IMR-90 (cell line): ENCODE results near the gene PNP. TPM values are rescaled to one million over a fixed set of nuclear protein-coding genes. Genes with fewer than 3 reads are reported as not detected.

Experiments used
- ATAC-seq: fragments of 200-7000 bp; cut with Tn5 transposase; 2 replicates; pipeline ENCODE4 v1.9.1; 2020; ENCODE audit warnings: low read depth, mild to moderate bottlenecking, moderate library complexity
- BruUV-seq: library from RNA; stranded (reverse); fragments of 400-500 nt; replicated peaks from 2 replicates; lab custom pipeline; 2021; lab: Mats Ljungman, UMichigan
- CTCF ChIA-PET: fragments of 300-600 bp; formaldehyde crosslinking; extraction: SDS; loops from one replicate; lab custom pipeline; 2021; ENCODE audit warnings: antibody characterized with exemption; lab: Yijun Ruan, JAX
- POLR2A ChIA-PET: fragments of 300-600 bp; sonication (Branson Sonifier 250); formaldehyde crosslinking; loops from one replicate; lab custom pipeline; 2022; ENCODE audit warnings: antibody characterized with exemption; ENCODE audit not compliant: unreplicated experiment; lab: Charles Lee
- DNase-seq: peaks from one replicate; pipeline ENCODE4 v3.0.0; 2013
- H2AFZ ChIP-seq: replicated peaks from 2 replicates; pipeline ENCODE3; 2013; ENCODE audit warnings: low read length, mild to moderate bottlenecking; ENCODE audit not compliant: poor library complexity
- H2AK5ac ChIP-seq: 2 replicates; pipeline ENCODE4 v1.6.1; 2013; ENCODE audit warnings: low read depth, low read length, inconsistent platforms
- H2AK9ac ChIP-seq: replicated peaks from 2 replicates; pipeline ENCODE3; 2013; ENCODE audit warnings: mild to moderate bottlenecking, low read depth, low read length, moderate library complexity; ENCODE audit not compliant: poor library complexity
- H2BK120ac ChIP-seq: 2 replicates; pipeline ENCODE4 v1.6.1; 2013; ENCODE audit warnings: low read depth, low read length, inconsistent platforms
- H2BK15ac ChIP-seq: 3 replicates; pipeline ENCODE4 v1.6.1; 2013; ENCODE audit warnings: low read depth, low read length, inconsistent platforms
- H2BK20ac ChIP-seq: 2 replicates; pipeline ENCODE4 v1.6.1; 2013; ENCODE audit warnings: low read depth, mild to moderate bottlenecking, inconsistent platforms, low read length, moderate library complexity
- H2BK5ac ChIP-seq: 2 replicates; pipeline ENCODE4 v1.6.1; 2013; ENCODE audit warnings: mild to moderate bottlenecking, low read depth, low read length, inconsistent platforms; ENCODE audit not compliant: poor library complexity, severe bottlenecking
- H3K14ac ChIP-seq: replicated peaks from 2 replicates; pipeline ENCODE4 v1.6.1; 2013; ENCODE audit warnings: low read depth, low read length, inconsistent platforms
- H3K18ac ChIP-seq: 2 replicates; pipeline ENCODE4 v1.6.1; 2013; ENCODE audit warnings: low read depth, low read length, control low read depth
- H3K23ac ChIP-seq: 2 replicates; pipeline ENCODE4 v1.6.1; 2013; ENCODE audit warnings: low read depth, low read length, inconsistent platforms
- H3K27ac ChIP-seq: 2 replicates; pipeline ENCODE4 v1.5.1; 2013; ENCODE audit warnings: mild to moderate bottlenecking, control low read depth, low read length; ENCODE audit not compliant: insufficient read depth
- H3K27me3 ChIP-seq: 2 replicates; pipeline ENCODE4 v1.6.1; 2013; ENCODE audit warnings: low read length; ENCODE audit not compliant: control insufficient read depth, insufficient read depth
- H3K36me3 ChIP-seq: 2 replicates; pipeline ENCODE4 v1.6.1; 2013; ENCODE audit warnings: low read length, mixed read lengths; ENCODE audit not compliant: control insufficient read depth, insufficient read depth
- H3K4ac ChIP-seq: 2 replicates; pipeline ENCODE4 v1.6.1; 2013; ENCODE audit warnings: low read depth, low read length, inconsistent platforms
- H3K4me1 ChIP-seq: 2 replicates; pipeline ENCODE4 v1.6.1; 2013; ENCODE audit warnings: low read length, mixed read lengths; ENCODE audit not compliant: control insufficient read depth, insufficient read depth
- H3K4me2 ChIP-seq: 2 replicates; pipeline ENCODE4 v1.6.1; 2013; ENCODE audit warnings: low read depth, mild to moderate bottlenecking, control low read depth, low read length, moderate library complexity
- H3K4me3 ChIP-seq: 2 replicates; pipeline ENCODE4 v1.5.1; 2013; ENCODE audit warnings: low read depth, mild to moderate bottlenecking, control low read depth, low read length, moderate library complexity; ENCODE audit not compliant: insufficient read depth
- H3K56ac ChIP-seq: 2 replicates; pipeline ENCODE4 v1.6.1; 2013; ENCODE audit warnings: low read length, inconsistent platforms; ENCODE audit not compliant: insufficient read depth; ENCODE audit errors: extremely low read depth
- H3K79me1 ChIP-seq, 2 experiments: 2 replicates each; pipeline ENCODE4 v1.6.1; 2013; ENCODE audit warnings: low read length in 2 of 2, inconsistent platforms in 1 of 2, low read depth in 1 of 2
- H3K9ac ChIP-seq: 2 replicates; pipeline ENCODE4 v1.6.1; 2013; ENCODE audit warnings: low read depth, low read length, control low read depth
- H3K9me1 ChIP-seq: 2 replicates; pipeline ENCODE4 v1.6.1; 2013; ENCODE audit warnings: low read length, inconsistent platforms; ENCODE audit not compliant: insufficient read depth
- H3K9me3 ChIP-seq: 2 replicates; pipeline ENCODE4 v1.6.1; 2013; ENCODE audit warnings: low read length; ENCODE audit not compliant: control insufficient read depth, insufficient read depth
- H4K20me1 ChIP-seq: 2 replicates; pipeline ENCODE4 v1.6.1; 2013; ENCODE audit warnings: low read length, inconsistent platforms; ENCODE audit not compliant: insufficient read depth
- H4K5ac ChIP-seq: 2 replicates; pipeline ENCODE4 v1.6.1; 2013; ENCODE audit warnings: mild to moderate bottlenecking, low read depth, low read length, control low read depth
- H4K8ac ChIP-seq, 2 experiments: 2 replicates each; pipeline ENCODE4 v1.6.1; 2013; ENCODE audit warnings: low read depth in 2 of 2, low read length in 2 of 2, control low read depth in 1 of 2, inconsistent platforms in 1 of 2
- H4K91ac ChIP-seq: 2 replicates; pipeline ENCODE4 v1.6.1; 2013; ENCODE audit warnings: low read depth, low read length, inconsistent platforms; ENCODE audit not compliant: insufficient read depth
- BHLHE40 ChIP-seq: fragments of 150-350 bp; IDR thresholded peaks from 2 replicates; pipeline ENCODE4 v1.6.1; 2016; ENCODE audit warnings: mild to moderate bottlenecking, low read depth, low read length
- CEBPB ChIP-seq: IDR thresholded peaks from 2 replicates; pipeline ENCODE4 v1.6.1; 2012; ENCODE audit warnings: low read depth, low read length, improper control_type of control experiment
- CHD1 ChIP-seq: IDR thresholded peaks from 2 replicates; pipeline ENCODE4 v1.6.1; 2012; ENCODE audit warnings: low read depth, low read length, improper control_type of control experiment
- FOS ChIP-seq: fragments of 150-350 bp; IDR thresholded peaks from 2 replicates; pipeline ENCODE4 v1.6.1; 2016; ENCODE audit warnings: low read depth, low read length
- MAFK ChIP-seq: IDR thresholded peaks from 2 replicates; pipeline ENCODE4 v1.6.1; 2012; ENCODE audit warnings: low read depth, low read length, improper control_type of control experiment
- MAZ ChIP-seq: IDR thresholded peaks from 2 replicates; pipeline ENCODE4 v1.6.1; 2012; ENCODE audit warnings: low read depth, mild to moderate bottlenecking, low read length, improper control_type of control experiment, moderate library complexity, borderline replicate concordance
- MXI1 ChIP-seq: IDR thresholded peaks from 2 replicates; pipeline ENCODE4 v1.6.1; 2012; ENCODE audit warnings: low read depth, mild to moderate bottlenecking, low read length, moderate library complexity, borderline replicate concordance
- NFE2L2 ChIP-seq: fragments of 150-350 bp; IDR thresholded peaks from 2 replicates; pipeline ENCODE4 v1.6.1; 2016; ENCODE audit warnings: low read depth, mild to moderate bottlenecking, low read length
- POLR2A ChIP-seq: IDR thresholded peaks from 2 replicates; pipeline ENCODE4 v1.6.1; 2012; ENCODE audit warnings: mild to moderate bottlenecking, low read depth, low read length
- RAD21 ChIP-seq: IDR thresholded peaks from 2 replicates; pipeline ENCODE4 v1.6.1; 2012; ENCODE audit warnings: low read length, improper control_type of control experiment
- RCOR1 ChIP-seq: IDR thresholded peaks from 2 replicates; pipeline ENCODE4 v1.6.1; 2012; ENCODE audit warnings: mild to moderate bottlenecking, low read length, improper control_type of control experiment; ENCODE audit not compliant: insufficient replicate concordance
- RFX5 ChIP-seq: IDR thresholded peaks from 2 replicates; pipeline ENCODE4 v1.8.0; 2012; ENCODE audit warnings: low read depth, mild to moderate bottlenecking, low read length, moderate library complexity
- SMC3 ChIP-seq: fragments of 150-350 bp; IDR thresholded peaks from 2 replicates; pipeline ENCODE4 v1.6.1; 2016; ENCODE audit warnings: low read depth, mild to moderate bottlenecking, antibody characterized with exemption, low read length, moderate library complexity
- WGBS, 2 experiments: methylation state at CpG; one replicate each; pipeline versions ENCODE4 v1.1.5 to v1.1.7; 2013; ENCODE audit warnings: missing lambda C conversion rate in 2 of 2; ENCODE audit not compliant: insufficient read length in 1 of 2; ENCODE audit errors: extremely low coverage in 2 of 2; 5-methylcytosine and 5-hydroxymethylcytosine counted together
- dilution Hi-C: fragments of 300-500 bp; cut with HindIII; formaldehyde crosslinking; loops from one replicate; pipeline ENCODE4 v1.14.3; 2018; ENCODE audit warnings: low sequenced_read_pairs; ENCODE audit not compliant: unreplicated experiment
- in situ Hi-C: fragments of 300-500 bp; cut with MboI; formaldehyde crosslinking; loops from 3 replicates; pipeline ENCODE4 v1.14.3; 2019; ENCODE audit warnings: low sequenced_read_pairs, inconsistent platforms, mixed read lengths
- intact Hi-C: fragments of 100-400 bp; cut with micrococcal nuclease; formaldehyde crosslinking; loops from 2 replicates; pipeline ENCODE4 v1.10.0; 2022
- polyA plus RNA-seq, 3 experiments: library from polyadenylated mRNA; depleted of rRNA; stranded (reverse); fragments of >200 nt; gene quantifications; 2 replicates each; pipeline ENCODE4 v1.2.3, GENCODE V29; 2012; ENCODE audit warnings: low replicate concordance in 1 of 3
- total RNA-seq: library from RNA; depleted of rRNA; stranded (reverse); fragments of >200 nt; gene quantifications from 2 replicates; pipeline ENCODE4 v1.2.3, GENCODE V29; 2012
- TF ChIP-seq, protein P1 (sequence below): fragments of 150-350 bp; IDR thresholded peaks from 2 replicates; pipeline ENCODE4 v1.6.1; 2016; ENCODE audit warnings: low read depth, mild to moderate bottlenecking, low read length, moderate library complexity, borderline replicate concordance
- TF ChIP-seq, protein P2 (sequence below): fragments of 150-350 bp; IDR thresholded peaks from 2 replicates; pipeline ENCODE4 v1.6.1; 2017; ENCODE audit warnings: mild to moderate bottlenecking, antibody characterized with exemption, low read length, low read depth
- TF ChIP-seq, protein P3 (sequence below): conservative IDR thresholded peaks from 2 replicates; pipeline ENCODE4 v1.5.1; 2012; ENCODE audit warnings: mild to moderate bottlenecking, low read depth, low read length, improper control_type of control experiment

The PNP gene
- total and polyA plus RNA-seq, 2 of the 4 experiments (the other 2 are of a cell fraction): 53.4 to 68.8 TPM

DNA sequence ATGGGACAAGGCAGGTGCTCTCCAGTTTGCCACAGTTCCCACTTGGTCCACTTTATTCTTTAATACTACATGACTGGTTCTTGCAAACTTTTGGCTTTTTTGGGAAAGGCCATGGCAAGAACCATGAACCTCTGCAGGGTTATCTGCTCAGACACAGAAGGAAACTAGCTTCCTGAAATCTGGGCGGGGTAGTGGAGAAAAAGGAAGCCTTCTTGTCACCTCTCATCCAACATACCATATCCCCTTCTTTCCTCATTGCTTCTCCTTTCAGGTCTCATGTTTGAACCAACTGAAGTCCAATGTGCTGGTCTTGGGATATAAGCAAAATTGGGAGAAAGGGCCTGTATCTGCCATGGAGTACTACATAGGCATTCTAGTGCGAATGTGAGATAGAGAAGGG lies 27.7 kb upstream of the PNP start:
- intact Hi-C loops: loop anchor here (10.0 kb wide), 1 partner anchor 77 kb away; no protein-coding TSS in a partner anchor
- Histone ChIP-seq H2BK120ac (no peak overlapping the region), H3K18ac (no peak overlapping the region), H3K36me3 (peaks cover 6% of the 10 kb centered on the region), H3K56ac (no peak overlapping the region), H2AK9ac (no peak overlapping the region), H3K27me3 (peaks cover 5% of the 10 kb centered on the region; the same call in 1 of the 2 replicates), H3K9me1 (no peaks in the 10 kb centered on the region), H3K4me2 (no peak overlapping the region), H3K9me3 (no peaks in the 10 kb centered on the region), H3K14ac (no peak overlapping the region), H2AK5ac (no peak overlapping the region), H4K8ac (no peak overlapping the region), H3K4me1 (no peaks in the 10 kb centered on the region), H2BK15ac (no peak overlapping the region), H2BK5ac (no peak overlapping the region), H3K79me1 (no peaks in the 10 kb centered on the region), H3K4me3 (no peak overlapping the region), H3K27ac (no peak overlapping the region), H4K5ac (no peak overlapping the region), H2BK20ac (no peak overlapping the region), H4K20me1 (no peaks in the 10 kb centered on the region), H3K9ac (no peak overlapping the region), H3K23ac (no peak overlapping the region), H4K91ac (no peak overlapping the region), H3K4ac (no peak overlapping the region), H2AFZ (no peak overlapping the region)
- no TSS peak for BruUV-seq
- WGBS, 2 experiments: no CpG with 5 or more reads among the region's 2 CpGs
- TF ChIP-seq, protein P1, sequence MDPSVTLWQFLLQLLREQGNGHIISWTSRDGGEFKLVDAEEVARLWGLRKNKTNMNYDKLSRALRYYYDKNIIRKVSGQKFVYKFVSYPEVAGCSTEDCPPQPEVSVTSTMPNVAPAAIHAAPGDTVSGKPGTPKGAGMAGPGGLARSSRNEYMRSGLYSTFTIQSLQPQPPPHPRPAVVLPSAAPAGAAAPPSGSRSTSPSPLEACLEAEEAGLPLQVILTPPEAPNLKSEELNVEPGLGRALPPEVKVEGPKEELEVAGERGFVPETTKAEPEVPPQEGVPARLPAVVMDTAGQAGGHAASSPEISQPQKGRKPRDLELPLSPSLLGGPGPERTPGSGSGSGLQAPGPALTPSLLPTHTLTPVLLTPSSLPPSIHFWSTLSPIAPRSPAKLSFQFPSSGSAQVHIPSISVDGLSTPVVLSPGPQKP: no peak
- TF ChIP-seq MXI1 (no peak), BHLHE40 (no peak), RFX5 (no peak), CHD1 (no peak), RAD21 (no peak), MAZ (no peak), NFE2L2 (no peak), POLR2A (no peak), RCOR1 (no peak), CEBPB (no peak), MAFK (no peak), FOS (no peak), SMC3 (no peak)
- TF ChIP-seq, protein P2, sequence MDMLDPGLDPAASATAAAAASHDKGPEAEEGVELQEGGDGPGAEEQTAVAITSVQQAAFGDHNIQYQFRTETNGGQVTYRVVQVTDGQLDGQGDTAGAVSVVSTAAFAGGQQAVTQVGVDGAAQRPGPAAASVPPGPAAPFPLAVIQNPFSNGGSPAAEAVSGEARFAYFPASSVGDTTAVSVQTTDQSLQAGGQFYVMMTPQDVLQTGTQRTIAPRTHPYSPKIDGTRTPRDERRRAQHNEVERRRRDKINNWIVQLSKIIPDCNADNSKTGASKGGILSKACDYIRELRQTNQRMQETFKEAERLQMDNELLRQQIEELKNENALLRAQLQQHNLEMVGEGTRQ: no peak
- TF ChIP-seq, protein P3, sequence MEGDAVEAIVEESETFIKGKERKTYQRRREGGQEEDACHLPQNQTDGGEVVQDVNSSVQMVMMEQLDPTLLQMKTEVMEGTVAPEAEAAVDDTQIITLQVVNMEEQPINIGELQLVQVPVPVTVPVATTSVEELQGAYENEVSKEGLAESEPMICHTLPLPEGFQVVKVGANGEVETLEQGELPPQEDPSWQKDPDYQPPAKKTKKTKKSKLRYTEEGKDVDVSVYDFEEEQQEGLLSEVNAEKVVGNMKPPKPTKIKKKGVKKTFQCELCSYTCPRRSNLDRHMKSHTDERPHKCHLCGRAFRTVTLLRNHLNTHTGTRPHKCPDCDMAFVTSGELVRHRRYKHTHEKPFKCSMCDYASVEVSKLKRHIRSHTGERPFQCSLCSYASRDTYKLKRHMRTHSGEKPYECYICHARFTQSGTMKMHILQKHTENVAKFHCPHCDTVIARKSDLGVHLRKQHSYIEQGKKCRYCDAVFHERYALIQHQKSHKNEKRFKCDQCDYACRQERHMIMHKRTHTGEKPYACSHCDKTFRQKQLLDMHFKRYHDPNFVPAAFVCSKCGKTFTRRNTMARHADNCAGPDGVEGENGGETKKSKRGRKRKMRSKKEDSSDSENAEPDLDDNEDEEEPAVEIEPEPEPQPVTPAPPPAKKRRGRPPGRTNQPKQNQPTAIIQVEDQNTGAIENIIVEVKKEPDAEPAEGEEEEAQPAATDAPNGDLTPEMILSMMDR: no peak
- in situ Hi-C loops: no loop called here
- dilution Hi-C loops: no loop called here
- ATAC-seq (no peak), DNase-seq (no peak)
- CTCF ChIA-PET: no interaction called here
- POLR2A ChIA-PET: interaction anchor here (0.8 kb wide), 1 partner anchor 11 kb away, joined by 4 read pairs; no protein-coding TSS in a partner anchor
